Measurements from ENCODE around the gene ADGRV1.
A peak's percentile ranks its signal among the peaks of the same experiment; 100 is the strongest.
"Not testable (repeated sequence)": the region's sequence is repeated elsewhere in the genome, so short reads cannot be mapped to it uniquely, and the experiment has no call there.

Gene ADGRV1

DNA sequence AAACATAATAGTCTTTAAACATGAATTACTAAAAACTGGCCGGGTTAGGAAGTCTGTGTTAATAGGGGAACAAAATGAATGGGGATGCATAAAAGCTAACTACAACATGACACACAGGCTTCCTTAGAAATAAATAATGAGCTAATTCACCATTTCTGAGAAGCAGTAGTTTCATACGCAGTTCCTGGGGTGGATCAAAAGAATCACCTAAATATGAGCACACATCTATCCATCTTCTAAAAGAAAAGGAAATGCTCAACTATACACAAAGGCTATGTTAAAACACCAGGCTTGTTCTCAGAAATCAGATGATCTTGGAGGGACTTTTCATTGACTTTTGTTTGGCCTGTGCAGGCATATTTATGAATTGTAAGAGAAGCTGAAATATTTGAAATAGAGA lies 451.5 kb downstream of the ADGRV1 start:
- DNase-seq, result no peak

DNA sequence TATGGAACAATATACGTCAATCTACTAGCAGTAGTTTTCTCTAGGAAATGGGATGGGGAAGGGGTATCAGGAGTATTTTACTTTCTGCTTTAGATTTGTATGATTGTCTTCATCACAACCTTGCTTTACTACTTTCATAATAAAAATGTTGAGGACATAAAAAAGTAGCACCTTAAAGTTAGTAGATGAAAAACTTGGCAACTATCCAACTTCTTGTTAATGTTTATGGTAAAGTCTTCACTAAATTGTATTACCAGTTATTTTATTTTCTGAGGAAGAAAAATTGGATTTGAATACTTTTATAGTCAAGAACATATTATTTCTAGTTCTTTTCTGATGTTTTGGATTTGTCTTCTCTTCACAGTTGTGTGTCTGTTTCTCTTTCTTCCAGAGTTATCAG lies 452.4 kb downstream of the ADGRV1 start:
- DNase-seq, result no peak

DNA sequence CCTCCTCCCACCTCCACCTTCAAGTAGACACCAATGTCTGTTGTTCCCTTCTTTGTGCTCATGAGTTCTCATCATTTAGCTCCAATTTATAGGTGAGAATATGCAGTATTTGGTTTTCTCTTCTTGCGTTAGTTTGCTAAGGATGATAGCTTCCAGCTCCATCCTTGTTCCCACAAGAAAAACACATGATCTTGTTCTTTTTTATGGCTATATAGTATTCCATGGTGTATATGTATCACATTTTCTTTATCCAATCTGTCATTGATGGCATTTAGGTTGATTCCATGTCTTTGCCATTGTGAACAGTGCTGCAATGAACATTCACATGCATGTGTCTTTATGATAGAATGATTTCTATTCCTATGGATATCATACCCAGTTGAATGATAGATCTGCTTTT lies 454.3 kb downstream of the ADGRV1 start:
- not testable (repeated sequence) for DNase-seq

DNA sequence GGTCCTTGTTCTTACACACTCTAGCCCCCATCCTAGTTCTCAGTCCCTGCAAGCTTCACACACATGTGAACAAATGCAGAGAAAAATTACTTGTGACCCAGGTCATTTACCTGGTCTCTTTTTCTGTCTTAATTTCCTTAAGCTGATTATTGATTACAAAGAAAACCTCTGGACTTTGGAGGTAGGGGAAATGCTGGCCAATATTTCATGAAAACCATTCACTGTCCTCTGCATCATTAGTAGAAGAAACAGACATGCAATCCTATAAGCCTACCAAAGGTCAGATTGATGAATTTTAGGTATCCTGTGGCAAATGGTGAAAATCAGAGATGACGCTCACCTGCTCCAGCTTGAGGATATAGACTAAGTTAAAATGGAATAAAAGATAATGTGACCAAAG lies 457.7 kb downstream of the ADGRV1 start:
- DNase-seq, result no peak

DNA sequence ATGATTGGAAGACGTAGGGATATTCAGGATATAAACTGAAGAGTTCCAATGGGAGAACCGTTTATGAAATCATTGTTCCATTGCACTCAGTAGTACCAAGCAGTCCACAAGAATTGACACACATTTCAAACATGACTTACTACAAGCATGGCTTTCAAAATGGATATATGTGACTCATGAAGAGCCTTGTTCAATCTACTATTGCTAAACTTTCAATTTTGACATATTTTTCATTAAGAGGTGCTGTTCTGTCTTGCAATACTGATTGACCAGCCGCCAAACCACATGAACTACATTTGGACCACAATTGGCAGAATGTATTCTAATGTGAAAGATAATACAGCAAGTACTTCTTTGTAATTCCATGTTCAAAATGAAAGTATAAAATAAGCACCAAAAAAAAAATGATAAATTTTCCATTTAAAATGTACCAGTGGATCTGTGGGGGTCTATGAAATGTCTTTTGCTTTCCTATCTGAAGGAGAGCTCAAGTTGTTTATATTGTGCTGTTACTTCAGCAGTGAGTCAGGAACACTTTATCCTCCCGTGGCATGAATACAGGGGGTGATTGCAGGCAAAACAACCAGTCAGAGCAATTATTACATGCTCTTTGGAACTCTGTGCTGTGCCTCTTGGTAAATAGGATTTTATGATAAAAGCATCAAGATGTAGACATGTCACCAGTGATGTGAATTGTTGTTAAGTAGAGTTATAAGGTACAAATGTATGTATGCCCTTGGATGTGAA lies 458.5 kb downstream of the ADGRV1 start:
- no peak for DNase-seq

DNA sequence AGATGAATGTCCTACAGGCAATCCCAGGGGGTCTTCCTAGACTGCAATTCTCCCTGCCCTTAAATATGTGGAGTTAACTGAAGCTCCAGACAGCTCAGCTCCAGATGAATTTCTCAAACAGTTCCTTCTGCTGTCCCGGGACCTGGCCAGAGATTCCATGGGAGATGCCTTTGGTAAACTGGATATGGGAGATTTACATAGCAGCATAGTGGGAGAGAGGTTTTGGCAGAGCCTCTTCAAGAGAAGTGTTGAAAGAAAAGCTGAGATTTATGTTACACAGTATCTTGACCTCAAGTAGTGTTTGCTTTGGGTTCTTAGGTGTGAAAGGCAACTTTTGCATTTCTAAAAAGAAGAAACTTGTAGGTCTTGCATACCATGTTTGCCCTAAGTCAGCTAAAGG lies 459.6 kb downstream of the ADGRV1 start:
- peak; percentile 12 for DNase-seq

DNA sequence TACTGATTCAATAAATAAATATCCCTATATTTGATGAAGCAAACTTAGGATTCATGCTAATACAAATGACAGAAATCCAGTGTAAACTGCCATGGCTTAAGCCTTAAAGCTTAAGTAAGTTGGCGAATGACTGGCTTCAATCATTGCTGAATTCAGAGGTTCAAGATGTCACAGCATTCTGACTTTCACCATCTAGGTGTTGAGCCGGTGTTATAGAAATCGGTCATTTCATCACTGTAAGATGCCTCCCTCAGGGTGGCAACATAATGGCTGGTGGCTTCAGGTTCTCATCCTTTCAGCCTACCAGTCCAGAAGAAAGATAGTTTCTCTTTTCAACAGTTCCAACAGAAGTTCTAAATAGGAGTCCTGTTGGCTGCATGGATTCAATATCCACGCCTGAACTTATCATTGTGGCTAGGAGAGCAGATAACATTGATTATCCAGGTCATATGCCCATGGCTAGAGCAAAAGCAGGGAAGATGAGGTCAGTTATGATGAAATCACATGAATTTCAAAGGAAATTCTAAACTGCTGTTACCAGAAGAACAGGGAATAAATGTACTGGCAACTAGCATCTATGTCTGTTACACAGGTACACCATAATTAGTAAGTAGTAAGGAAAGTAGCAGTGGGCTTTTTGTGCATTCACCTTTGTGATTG lies 460.2 kb downstream of the ADGRV1 start:
- no peak for DNase-seq

DNA sequence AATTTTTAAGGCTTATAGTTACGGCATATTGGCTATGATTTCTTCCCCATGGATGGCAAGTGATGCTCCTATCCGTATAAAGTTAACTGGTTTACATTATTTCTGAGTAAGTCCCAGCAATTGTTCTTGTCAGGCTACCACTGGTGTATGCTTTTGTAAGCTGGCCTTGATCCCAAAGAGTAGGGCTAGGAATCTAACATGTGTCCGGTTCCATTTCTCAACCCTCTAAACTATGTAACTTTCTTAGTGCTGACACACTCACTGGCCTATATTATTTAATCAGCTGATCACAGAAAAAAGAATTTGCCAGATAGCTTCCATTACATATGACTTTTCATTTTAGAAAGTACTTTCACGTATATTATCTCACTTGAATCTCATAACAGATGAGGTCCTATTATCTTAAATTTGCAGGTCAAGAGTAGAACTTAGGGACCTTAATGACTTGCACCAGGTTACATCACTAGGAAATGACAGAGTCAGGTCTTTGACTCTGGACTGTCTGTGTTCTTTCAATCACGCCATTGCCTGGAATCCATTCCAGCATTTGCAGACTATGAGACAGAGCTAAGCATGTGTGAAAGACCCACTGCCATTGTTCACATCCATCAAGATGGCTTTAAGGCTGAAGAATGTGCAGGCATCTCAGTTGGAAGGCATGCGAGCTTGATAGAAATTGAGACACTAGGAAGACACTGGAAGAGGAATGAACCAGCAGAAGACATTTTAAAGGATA lies 461.6 kb downstream of the ADGRV1 start:
- DNase-seq, result peak; percentile 63

DNA sequence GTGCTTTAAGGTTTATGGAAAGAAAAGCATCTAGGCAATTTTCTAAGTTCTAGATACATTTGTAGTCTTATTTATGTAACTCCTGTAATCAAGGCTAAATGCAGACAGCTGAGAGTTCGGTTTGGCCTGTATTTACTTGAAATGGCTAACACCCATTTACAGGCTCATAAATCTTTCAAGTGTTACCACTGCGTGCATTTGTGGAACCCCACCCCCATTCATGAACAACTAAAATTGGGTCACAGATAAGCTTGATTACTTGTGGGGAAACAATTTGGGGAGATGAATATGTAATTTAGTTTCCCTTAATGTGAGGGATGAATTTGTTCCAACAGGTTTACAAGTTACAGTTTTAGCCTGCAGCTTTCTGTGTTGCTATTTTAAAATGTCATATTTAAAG lies 463.9 kb downstream of the ADGRV1 start:
- DNase-seq, result no peak

DNA sequence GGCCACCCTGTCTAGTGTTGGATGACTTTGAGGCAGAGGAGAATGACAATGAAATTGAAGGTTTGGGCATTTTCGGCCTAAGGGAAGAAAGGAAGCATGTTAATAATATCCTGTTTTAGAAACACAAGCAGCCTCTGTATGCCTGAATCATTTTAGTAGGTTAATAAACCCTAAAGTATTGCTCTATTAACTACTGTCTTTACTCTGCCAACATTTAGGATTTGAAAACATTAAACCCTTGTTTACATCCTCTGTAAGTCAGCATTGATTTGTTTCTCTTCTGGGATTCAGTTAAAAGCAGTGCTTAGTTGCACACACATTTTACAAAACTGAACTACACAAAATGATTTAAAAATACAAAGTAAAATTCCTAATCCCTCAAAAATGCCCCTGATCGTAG lies 465.6 kb downstream of the ADGRV1 start:
- DNase-seq, result no peak

DNA sequence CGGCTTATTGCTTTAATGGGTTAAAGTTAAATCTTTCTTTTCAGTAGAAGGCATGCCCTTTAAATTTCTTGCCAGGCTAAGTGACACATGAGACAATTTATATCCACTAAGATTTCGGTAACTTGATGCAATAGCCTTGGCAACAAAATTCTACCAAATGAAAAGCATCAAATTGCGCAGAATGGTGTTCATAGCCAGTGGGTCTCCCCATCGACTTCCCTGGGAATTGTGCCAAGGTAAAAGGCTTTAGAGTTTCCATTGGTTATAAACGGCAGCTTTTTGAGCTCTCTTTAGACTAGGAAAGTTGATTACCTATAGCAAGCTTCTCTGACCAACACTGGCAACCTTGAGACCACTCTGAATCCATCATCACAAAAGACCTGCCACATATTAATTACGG lies 466.1 kb downstream of the ADGRV1 start:
- no peak for DNase-seq

DNA sequence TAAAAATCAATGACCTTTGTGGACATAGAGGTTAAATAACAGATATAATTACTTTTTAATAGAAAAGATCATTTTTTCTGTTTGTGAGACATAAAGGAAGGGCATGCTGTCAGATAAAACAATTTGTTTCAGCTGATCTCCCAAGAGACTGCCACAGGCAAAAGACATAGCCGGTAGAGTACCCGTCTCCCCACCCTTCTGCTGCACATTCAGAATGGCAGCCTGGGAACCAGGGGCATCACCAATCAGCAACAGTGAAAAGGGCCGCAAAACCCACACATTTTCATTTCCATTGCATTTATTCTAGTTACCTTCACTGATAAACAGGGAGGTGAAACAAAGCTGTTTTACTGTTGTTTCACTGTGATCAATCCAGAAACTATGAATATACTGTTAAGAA lies 466.9 kb downstream of the ADGRV1 start:
- no peak for DNase-seq

DNA sequence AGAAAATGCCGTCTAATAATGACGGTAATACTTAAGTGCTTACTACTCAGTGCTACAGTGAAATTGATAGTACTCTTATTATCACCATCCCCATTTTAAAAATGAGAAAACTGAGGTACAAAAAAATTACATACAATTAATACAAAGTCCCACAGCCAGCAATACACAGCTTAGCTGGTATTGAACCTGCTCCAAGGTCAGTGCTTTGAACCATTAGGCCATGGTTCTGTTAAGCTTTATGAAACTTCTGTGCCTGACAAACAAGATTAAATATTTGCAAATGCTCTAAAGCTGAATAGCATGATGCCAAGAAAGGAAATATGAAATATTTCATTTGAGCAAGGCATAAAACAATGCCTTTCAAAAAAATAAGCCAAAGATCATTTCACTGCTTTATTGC lies 467.4 kb downstream of the ADGRV1 start:
- no peak for DNase-seq

DNA sequence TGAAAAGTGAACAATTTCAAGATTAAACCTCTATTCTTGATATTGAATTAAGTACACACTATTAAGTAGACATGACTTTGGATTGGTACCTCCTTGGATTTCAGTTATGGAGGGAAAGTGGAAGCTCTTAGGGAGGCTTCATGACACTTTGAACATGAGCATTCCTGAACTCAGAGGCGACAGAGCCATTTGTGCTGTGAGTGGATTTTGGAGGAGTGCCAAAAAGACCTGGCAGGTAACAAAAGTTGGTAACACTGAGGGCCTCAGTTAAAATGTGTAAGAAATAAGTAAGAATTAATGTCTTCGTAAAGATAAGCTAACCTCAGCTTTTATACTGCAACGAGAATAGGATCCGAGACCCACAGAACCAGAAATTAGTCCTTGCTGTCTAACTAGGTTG lies 467.9 kb downstream of the ADGRV1 start:
- no peak for DNase-seq

DNA sequence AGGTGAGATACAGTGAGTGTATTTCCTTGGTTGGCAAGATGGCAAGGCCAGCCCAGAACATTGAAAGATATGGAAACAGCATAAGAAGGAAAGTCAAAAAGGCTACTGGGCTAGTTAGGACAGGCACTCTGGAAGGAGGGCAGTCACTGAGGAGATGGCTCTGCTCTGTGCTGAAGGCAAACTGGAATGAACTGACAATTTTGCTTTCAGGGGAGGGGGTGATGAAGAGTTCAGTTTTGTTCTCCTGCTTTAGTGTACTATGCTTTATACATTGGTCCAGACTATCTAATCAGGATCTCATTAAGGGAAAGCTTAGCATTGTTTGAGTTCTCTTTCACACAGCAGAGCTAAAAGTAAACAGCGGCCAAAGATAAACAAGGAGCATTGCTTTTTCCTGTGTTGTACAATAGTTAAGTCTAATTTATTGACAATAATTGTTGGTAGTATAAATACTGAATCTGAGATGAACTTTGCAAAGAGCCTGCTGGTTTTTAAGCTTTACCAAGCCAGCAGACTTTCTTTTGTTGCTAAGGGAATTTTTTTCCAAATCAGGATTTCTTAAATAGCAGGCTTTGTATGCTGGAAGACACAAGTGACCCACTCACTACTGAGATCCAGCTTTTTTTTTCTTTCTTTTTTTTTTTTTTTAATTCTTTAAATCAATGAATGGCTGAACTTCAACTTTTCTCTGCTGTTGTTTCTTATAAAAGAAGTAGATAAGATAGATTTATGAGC lies 469.0 kb downstream of the ADGRV1 start:
- DNase-seq, result no peak

DNA sequence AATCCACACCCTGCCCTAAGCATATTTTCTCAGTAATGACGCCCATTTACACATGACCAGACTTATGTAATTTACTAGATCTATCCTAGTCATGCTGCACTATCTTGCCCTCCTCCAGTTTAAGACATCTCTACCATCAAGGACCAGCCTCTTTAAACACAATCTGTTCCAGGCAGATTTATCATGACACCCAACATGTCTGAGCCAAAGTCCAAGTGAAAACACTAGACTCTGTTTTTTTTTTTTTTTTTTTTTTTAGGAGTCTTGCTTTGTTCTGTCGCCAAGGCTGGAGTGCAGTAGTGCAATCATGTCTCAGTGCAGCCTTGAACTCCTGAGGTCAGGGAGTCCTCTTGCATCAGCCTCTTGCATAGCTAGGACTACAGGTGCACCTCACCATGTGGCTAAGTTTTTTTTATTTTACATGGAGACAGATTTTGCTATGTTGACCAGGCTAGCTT lies 469.9 kb downstream of the ADGRV1 start:
- no peak for DNase-seq

DNA sequence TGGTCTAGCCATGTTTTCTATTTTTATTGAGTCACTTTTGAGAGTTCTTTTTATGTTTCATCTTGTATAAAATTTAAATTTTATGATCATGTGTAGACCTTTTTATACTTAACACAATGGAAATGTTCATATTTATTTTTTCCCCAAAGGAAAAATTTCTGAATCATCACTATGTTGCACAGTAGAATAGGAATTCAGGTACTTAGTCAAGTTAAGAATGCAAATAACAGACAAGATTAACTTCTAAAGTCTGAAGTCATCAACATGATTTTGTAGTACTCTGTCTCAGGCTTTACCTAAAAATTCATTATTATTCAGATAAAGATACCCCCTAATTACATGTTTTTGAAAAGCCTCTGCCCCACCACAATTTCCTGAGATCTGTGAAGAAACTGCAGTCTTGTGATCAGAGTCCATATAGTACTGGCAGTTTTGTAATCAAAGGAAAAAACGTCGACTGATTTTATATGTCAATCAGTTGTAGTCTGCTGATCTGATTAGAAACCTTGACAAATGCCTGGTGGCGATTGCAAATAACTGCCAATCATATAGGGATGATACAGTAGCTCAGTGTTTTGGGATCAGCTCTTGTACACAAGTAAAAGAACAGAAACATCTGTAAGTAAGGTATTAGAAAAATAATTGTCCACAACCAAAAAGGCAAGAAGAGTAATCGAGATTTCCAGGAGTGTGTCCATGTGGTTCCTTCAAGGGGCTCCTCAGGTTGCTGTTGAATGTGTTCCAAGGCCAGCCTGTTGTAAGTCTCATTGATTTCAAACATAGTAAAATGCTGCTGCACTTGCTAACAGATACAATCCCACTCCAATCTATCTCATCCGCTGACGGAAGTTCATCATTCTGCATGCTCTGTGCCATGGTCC lies 472.2 kb downstream of the ADGRV1 start:
- peak; percentile 13 for DNase-seq

DNA sequence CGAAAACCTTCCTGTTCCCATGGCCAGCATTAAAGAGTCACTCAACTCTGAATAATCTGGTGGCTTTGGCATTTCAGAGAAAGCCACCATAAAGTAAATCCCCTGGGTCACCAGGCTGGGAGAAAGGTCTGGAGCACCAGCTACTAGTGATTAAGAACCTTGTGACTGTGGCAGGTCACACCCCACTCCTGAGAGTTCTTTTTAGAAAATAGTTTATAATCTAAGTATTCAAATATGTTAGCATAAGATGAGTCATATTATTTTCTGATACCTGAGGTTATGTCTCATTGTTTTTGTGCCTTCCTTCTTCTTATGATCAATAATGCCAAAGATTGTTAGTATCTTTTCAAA lies 472.8 kb downstream of the ADGRV1 start:
- no peak for DNase-seq

DNA sequence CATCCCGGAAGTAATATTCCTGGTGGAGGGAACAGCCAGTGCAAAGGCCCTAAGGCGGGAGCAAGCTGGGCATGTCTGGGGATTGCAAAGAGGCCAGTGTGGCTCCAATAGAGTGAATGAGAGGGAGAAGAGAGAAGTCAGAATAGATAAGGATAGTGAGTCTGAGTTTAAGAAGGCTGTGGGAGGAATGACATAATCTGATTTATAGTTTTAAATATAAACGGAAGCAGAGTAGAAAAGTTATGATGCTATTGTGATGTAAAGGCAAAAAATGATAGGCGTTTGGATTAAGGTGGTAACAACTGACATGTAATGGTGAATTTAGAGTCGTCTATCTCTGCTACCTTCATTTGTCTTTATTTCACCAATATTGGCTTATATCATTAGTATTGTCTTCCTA lies 473.5 kb downstream of the ADGRV1 start:
- DNase-seq, result no peak

DNA sequence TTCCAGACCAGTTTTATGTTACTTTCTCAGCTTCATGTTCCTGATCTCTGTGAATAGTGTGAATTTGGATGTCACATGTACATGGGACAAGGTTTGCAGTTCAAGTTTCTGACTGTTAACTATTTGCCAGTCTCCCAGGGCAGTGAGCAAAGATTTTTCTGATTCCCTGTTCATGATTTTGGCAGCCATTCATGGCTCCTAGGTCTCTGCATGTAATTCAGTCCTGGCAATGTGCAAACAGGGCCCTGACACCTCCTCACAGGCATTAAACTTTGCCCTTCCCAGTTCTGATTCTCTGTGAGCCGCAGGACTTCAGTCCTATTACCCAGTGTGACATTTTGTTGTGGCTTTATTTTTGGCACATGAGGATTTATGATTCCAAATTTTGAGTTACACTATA lies 474.8 kb downstream of the ADGRV1 start:
- DNase-seq, result no peak

DNA sequence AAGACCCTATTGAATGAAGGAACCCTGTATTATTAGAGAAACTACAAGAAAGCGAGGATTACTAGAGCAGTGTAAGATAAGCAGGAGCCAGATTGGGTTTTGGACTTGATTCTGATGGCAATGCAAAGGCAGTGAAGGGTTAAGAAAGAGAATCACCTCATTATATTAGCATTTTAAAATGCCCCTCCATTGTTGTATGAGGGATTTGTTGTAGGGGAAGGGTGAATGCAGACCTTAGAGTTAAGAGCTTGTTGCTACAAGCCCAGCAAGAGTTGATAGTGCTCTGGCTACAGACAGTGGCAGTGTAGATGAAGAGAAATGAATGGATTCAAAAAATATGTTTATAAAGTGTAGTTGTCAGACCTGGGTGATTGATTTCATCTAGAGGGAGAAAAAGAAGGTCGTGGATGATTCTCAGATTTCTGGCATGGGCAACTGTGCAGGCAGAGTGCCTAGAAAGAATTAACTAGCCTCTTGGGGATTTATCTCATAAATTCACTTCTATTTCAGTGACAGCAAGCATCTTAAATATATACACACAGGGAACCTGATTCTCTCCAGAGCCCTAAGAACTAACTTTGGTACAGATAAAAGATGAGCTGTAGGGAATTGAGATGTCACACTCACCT lies 479.7 kb downstream of the ADGRV1 start:
- peak; percentile 40 for DNase-seq

DNA sequence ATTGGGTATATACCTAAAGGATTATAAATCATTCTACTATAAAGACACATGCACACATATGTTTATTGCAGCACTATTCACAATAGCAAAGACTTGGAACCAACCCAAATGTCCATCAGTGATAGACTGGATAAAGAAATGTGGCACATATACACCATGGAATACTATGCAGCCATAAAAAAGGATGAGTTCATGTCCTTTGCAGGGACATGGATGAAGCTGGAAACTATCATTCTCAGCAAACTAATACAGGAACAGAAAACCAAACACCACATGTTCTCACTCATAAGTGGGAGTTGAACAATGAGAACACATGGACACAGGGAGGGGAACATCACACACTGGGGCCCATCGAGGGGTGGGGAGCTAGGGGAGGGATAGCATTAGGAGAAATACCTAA lies 482.5 kb downstream of the ADGRV1 start:
- DNase-seq, result not testable (repeated sequence)
